Kidney (tissue), 14 donors: ENCODE results near the gene NATD1. TPM values are rescaled to one million over a fixed set of nuclear protein-coding genes. Genes with fewer than 3 reads are reported as not detected.

ENCODE experiments used
- DNase-seq, 5 donors: peaks; one replicate each; pipeline ENCODE4 v3.0.0-alpha.2; 2013 to 2020
- FAIRE-seq: peaks from 2 replicates; lab custom pipeline; 2012; peaks lifted over from hg19 to GRCh38; lab: Jason Lieb, UNC
- H3K27ac ChIP-seq, 2 donors: one replicate each; pipeline ENCODE4 v1.7.0; 2013; ENCODE audit warnings: low read depth in 2 of 2, low read length in 2 of 2, inconsistent platforms in 1 of 2
- H3K27me3 ChIP-seq: one replicate; pipeline ENCODE4 v1.7.1; 2013; ENCODE audit warnings: low read length, inconsistent platforms; ENCODE audit not compliant: control insufficient read depth, insufficient read depth
- H3K36me3 ChIP-seq, 3 donors: one replicate each; pipeline versions ENCODE4 v1.7.0 to v1.7.1; 2013; ENCODE audit warnings: low read length in 3 of 3, control low read depth in 1 of 3, inconsistent platforms in 1 of 3; ENCODE audit not compliant: insufficient read depth in 3 of 3, control insufficient read depth in 2 of 3
- H3K4me1 ChIP-seq, 3 donors: one replicate each; pipeline versions ENCODE4 v1.7.0 to v1.7.1; 2013; ENCODE audit warnings: low read length in 3 of 3, inconsistent platforms in 1 of 3, low read depth in 1 of 3; ENCODE audit not compliant: control insufficient read depth in 2 of 3, insufficient read depth in 2 of 3
- H3K4me3 ChIP-seq, 3 donors: one replicate each; pipeline versions ENCODE4 v1.7.0 to v1.8.1; 2013; ENCODE audit warnings: low read length in 3 of 3, control low read depth in 1 of 3, inconsistent platforms in 1 of 3
- H3K9ac ChIP-seq, 3 donors: one replicate each; pipeline versions ENCODE4 v1.7.0 to v1.7.1; 2013; ENCODE audit warnings: low read length in 3 of 3, control low read depth in 1 of 3, inconsistent platforms in 1 of 3
- H3K9me3 ChIP-seq, 3 donors: one replicate each; pipeline versions ENCODE4 v1.7.0 to v1.7.1; 2013; ENCODE audit warnings: low read length in 3 of 3, control low read depth in 1 of 3, inconsistent platforms in 1 of 3; ENCODE audit not compliant: control insufficient read depth in 2 of 3, insufficient read depth in 1 of 3
- intact Hi-C: fragments of 100-400 bp; cut with DNase I; formaldehyde crosslinking; loops from one replicate; pipeline ENCODE4 v1.11.1; 2022
- polyA plus RNA-seq: library from polyadenylated mRNA; stranded (reverse); fragments of 350-450 nt; fragmentation: Illumina TruSeq; extraction: RNeasy Lipid Tissue Mini Kit (QIAGEN cat#74804); gene quantifications from one replicate; pipeline ENCODE4 v1.2.3, GENCODE V29; 2014; ENCODE audit warnings: low read depth, low replicate concordance; ENCODE audit not compliant: insufficient read depth
- total RNA-seq: library from RNA; stranded (reverse); fragmentation: NEBNext Ultra II Directional; extraction: Animal tissue kit (Norgen Biotek cat#: 25700); gene quantifications from one replicate; pipeline ENCODE4 v1.2.1, GENCODE V29; 2021
- TF ChIP-seq, protein P1 (sequence below): IDR thresholded peaks from 3 replicates; pipeline ENCODE4 v1.5.1; 2012; ENCODE audit warnings: mild to moderate bottlenecking, moderate library complexity, borderline replicate concordance; ENCODE audit not compliant: insufficient read depth; ENCODE audit errors: extremely low read depth
- donor health status: control.
- donor health status: control.
- donor health status: control.
- donor health status: control.
- donor health status: control.
- donor health status: DM: yes; HTN: yes; CAD: no.
- donor health status: Normal renal cell carcinoma (clear cell type).

NATD1 gene
- total and polyA plus RNA-seq, 2 donors from 2014 or later = 5.0 to 14.2 TPM

GRCh38 chr17:21201298-21201595, 52.0 kb downstream of the NATD1 start:
- FAIRE-seq (no peak), DNase-seq (no peak)
- H3K9me3 ChIP-seq = no peaks in the 10 kb centered on the region
- H3K36me3 ChIP-seq = peaks cover 0 to 5% (median 0%) of the 10 kb centered on the region in 3 donors
- no peak overlapping the region for H3K27ac ChIP-seq
- no peaks in the 10 kb centered on the region for H3K27me3 ChIP-seq
- peaks cover 0 to 7% (median 0%) of the 10 kb centered on the region in 3 donors for H3K4me1 ChIP-seq
- TF ChIP-seq, protein P1, sequence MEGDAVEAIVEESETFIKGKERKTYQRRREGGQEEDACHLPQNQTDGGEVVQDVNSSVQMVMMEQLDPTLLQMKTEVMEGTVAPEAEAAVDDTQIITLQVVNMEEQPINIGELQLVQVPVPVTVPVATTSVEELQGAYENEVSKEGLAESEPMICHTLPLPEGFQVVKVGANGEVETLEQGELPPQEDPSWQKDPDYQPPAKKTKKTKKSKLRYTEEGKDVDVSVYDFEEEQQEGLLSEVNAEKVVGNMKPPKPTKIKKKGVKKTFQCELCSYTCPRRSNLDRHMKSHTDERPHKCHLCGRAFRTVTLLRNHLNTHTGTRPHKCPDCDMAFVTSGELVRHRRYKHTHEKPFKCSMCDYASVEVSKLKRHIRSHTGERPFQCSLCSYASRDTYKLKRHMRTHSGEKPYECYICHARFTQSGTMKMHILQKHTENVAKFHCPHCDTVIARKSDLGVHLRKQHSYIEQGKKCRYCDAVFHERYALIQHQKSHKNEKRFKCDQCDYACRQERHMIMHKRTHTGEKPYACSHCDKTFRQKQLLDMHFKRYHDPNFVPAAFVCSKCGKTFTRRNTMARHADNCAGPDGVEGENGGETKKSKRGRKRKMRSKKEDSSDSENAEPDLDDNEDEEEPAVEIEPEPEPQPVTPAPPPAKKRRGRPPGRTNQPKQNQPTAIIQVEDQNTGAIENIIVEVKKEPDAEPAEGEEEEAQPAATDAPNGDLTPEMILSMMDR = no peak
- no peak overlapping the region for H3K4me3 ChIP-seq
- intact Hi-C loops = no loop called here
- H3K9ac ChIP-seq = no peak overlapping the region

- no peaks in the 10 kb centered on the region for H3K27me3 ChIP-seq
- intact Hi-C loops = no loop called here
- FAIRE-seq (no peak), DNase-seq (no peak)
- no peak overlapping the region for H3K9ac ChIP-seq
- no peak overlapping the region for H3K27ac ChIP-seq
- H3K36me3 ChIP-seq = peaks cover under 1 to 5% (median under 1%) of the 10 kb centered on the region in 3 donors
- no peak overlapping the region for H3K4me3 ChIP-seq
- peaks cover 0 to 7% (median 0%) of the 10 kb centered on the region in 3 donors for H3K4me1 ChIP-seq
- H3K9me3 ChIP-seq = no peaks in the 10 kb centered on the region
- TF ChIP-seq, protein P1 = no peak
Measured at GRCh38 chr17:21200590-21201297, 52.5 kb downstream of the NATD1 start.

DNA sequence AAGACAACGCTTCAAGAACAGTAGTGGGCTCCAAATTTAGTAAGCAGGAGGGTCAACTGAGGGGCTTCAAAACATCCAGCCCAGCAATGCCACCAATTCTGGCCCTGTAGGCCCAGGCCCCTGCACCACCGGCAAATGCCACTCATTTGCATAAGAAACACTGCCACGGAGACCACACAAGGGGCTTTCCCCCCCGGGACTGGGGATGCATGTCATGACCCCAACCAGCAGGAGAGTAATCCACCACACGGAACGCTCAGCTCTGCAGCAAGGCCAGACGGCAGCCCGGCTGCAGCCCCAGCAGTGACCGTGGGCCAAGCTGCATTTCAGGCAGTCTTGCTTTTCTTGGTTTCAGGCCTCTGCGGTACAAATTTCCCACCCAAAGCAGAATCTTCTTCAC, 53.4 kb downstream of the NATD1 start:
- no peak overlapping the region for H3K27ac ChIP-seq
- H3K36me3 ChIP-seq = peaks cover 2 to 5% (median 2%) of the 10 kb centered on the region in 3 donors
- FAIRE-seq (no peak), DNase-seq (no peak)
- H3K4me1 ChIP-seq = peaks cover 0 to 5% (median 0%) of the 10 kb centered on the region in 3 donors
- TF ChIP-seq, protein P1 = no peak
- H3K9ac ChIP-seq = no peak overlapping the region
- intact Hi-C loops = no loop called here
- H3K4me3 ChIP-seq = no peak overlapping the region
- no peaks in the 10 kb centered on the region for H3K27me3 ChIP-seq
- no peaks in the 10 kb centered on the region for H3K9me3 ChIP-seq
